Right lobe of liver (tissue), 6 donors: Measurements from ENCODE around the gene COPS8. TPM values are rescaled to one million over a fixed set of nuclear protein-coding genes. Genes with fewer than 3 reads are reported as not detected.

ENCODE experiments used
- ATAC-seq, 4 donors: fragments of 200-7000 bp; cut with Tn5 transposase; one replicate each; pipeline ENCODE4 v1.9.1; 2020; ENCODE audit warnings: mild to moderate bottlenecking in 4 of 4, moderate library complexity in 4 of 4
- DNase-seq, 3 donors: peaks; one replicate each; pipeline ENCODE4 v3.0.0-alpha.2; 2020
- H3K27ac ChIP-seq, 3 donors: fragments of 200-600 bp; one replicate each; pipeline ENCODE4 v1.8.0; 2022
- H3K27me3 ChIP-seq, 2 donors: fragments of 200-600 bp; one replicate each; pipeline ENCODE4 v1.8.0; 2022
- H3K36me3 ChIP-seq, 4 donors: fragments of 200-600 bp; sonication (generic) in 1 of 4; one replicate each; pipeline versions ENCODE4 v1.5.1 to v1.8.0; 2017 to 2022; ENCODE audit warnings: control low read depth in 1 of 4
- H3K4me1 ChIP-seq, 4 donors: fragments of 200-600 bp; sonication (generic) in 1 of 4; one replicate each; pipeline versions ENCODE4 v1.5.1 to v1.8.0; 2017 to 2022; ENCODE audit warnings: control low read depth in 1 of 4
- H3K4me3 ChIP-seq, 3 donors: fragments of 200-600 bp; one replicate each; pipeline ENCODE4 v1.8.0; 2022
- H3K9me3 ChIP-seq, 4 donors: fragments of 200-600 bp; sonication (generic) in 1 of 4; one replicate each; pipeline versions ENCODE4 v1.5.1 to v1.8.0; 2017 to 2022; ENCODE audit warnings: control low read depth in 1 of 4
- POLR2A ChIP-seq: fragments of 450-650 bp; IDR thresholded peaks from one replicate; pipeline ENCODE4 v1.6.1; 2017; ENCODE audit warnings: antibody characterized with exemption, mild to moderate bottlenecking
- WGBS: methylation state at CpG from one replicate; pipeline ENCODE4 v1.1.6; 2018; ENCODE audit warnings: low coverage, low lambda C conversion rate; ENCODE audit not compliant: insufficient coverage; ENCODE audit errors: missing lambda C conversion rate; 5-methylcytosine and 5-hydroxymethylcytosine counted together
- intact Hi-C, 2 donors: fragments of 100-400 bp; cut with DNase I; formaldehyde crosslinking; loops; one replicate each; pipeline versions ENCODE4 v1.11.2 to v1.14.1; 2022
- total RNA-seq, 6 experiments: library from RNA; depleted of rRNA in 2 of 6; stranded (reverse); fragments of >200 nt in 2 of 6; fragmentation: NEBNext Ultra II Directional in 3 of 6; extraction: Animal tissue kit (Norgen Biotek cat#: 25700) in 3 of 6; gene quantifications; one replicate each; pipeline versions ENCODE4 v1.1.0 to v1.2.4, GENCODE V29; 2016 to 2023
- TF ChIP-seq, protein P1 (sequence below), 4 donors: fragments of 200-600 bp in 3 of 4; fragments of 450-650 bp in 1 of 4; IDR thresholded peaks; one replicate each; pipeline versions ENCODE4 v1.5.1 to v1.8.0; 2016 to 2022; ENCODE audit warnings: antibody characterized with exemption in 4 of 4, mild to moderate bottlenecking in 2 of 4
- donor health status: DM: no; HTN: yes; CAD: no.
- donor health status: DM: no; HTN: no; CAD: no.
- donor health status: DM: no; HTN: no; CAD: no.
- donor health status: DM: no; HTN: yes; CAD: no.
- donor health status: DM: no; HTN: yes; CAD: no.

Gene COPS8
- total RNA-seq, 6 experiments from 2014 or later = 14.3 to 51.5 (median 18.0) TPM

DNA sequence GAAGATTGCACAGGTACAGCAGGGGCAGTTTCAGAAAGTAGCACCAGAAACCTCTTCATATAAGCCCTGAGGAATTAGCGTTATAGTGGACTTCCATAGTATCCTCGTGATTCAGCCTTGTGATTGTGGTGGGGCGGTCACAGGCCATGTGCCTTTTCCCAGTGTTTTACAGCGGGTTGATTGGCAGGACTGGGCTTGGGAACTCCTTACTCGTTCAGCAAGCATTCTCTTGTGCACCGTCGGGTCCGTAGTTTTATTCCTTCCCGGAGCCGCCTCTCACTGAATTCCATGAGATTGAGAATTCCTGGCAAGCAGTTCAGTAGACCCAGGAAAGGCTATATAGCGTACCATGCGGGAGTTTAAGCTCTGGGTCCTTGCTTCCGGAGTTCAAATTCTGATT is 5.2 kb downstream of the COPS8 start:
- TF ChIP-seq POLR2A = no peak
- TF ChIP-seq, protein P1, sequence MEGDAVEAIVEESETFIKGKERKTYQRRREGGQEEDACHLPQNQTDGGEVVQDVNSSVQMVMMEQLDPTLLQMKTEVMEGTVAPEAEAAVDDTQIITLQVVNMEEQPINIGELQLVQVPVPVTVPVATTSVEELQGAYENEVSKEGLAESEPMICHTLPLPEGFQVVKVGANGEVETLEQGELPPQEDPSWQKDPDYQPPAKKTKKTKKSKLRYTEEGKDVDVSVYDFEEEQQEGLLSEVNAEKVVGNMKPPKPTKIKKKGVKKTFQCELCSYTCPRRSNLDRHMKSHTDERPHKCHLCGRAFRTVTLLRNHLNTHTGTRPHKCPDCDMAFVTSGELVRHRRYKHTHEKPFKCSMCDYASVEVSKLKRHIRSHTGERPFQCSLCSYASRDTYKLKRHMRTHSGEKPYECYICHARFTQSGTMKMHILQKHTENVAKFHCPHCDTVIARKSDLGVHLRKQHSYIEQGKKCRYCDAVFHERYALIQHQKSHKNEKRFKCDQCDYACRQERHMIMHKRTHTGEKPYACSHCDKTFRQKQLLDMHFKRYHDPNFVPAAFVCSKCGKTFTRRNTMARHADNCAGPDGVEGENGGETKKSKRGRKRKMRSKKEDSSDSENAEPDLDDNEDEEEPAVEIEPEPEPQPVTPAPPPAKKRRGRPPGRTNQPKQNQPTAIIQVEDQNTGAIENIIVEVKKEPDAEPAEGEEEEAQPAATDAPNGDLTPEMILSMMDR (IDR thresholded peaks at IDR 0.05) = no peak
- no peaks in the 10 kb centered on the region for H3K27me3 ChIP-seq
- H3K27ac ChIP-seq = no peak overlapping the region
- peaks cover 5 to 19% (median 10%) of the 10 kb centered on the region in 4 donors for H3K36me3 ChIP-seq
- peaks cover 0 to 11% (median 1%) of the 10 kb centered on the region in 4 donors for H3K4me1 ChIP-seq
- intact Hi-C loops = no loop called here
- DNase-seq (no peak), ATAC-seq (no peak)
- no peaks in the 10 kb centered on the region for H3K9me3 ChIP-seq
- 93% methylated on average over 11 of the region's 13 CpGs for WGBS
- no peak overlapping the region for H3K4me3 ChIP-seq

DNA sequence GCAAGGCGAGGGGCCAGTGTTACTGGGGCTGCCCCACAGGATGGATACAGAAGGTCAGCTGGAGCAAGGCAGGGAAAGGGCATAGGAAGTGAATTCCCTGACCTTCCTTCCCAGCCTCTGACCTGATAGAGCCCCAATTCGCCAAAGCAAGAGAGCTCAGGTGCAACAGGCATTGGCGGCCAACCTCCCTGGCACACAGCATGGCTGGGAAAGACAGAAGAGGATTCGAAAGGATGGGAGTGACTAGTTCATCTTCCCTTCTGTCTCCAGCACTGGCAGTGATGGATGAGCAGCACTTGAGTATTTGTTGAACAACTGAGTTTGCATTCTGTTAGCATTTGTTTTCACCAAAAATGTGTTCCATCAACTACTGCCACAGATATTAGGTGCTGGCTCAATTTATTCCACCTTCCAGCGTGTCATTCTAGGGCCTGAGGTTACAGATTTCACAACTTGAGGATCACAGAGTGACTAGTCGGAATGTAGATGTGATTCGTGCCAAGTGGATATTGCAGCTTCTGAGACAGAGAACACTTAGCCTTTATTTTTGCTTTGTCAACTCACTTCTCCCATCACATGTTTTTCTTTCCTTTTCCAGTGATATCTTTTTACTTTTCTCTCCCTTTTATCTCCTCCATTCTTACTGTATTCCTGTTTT is 6.2 kb downstream of the COPS8 start:
- WGBS = 58% methylated on average over 7 of the region's 7 CpGs

DNA sequence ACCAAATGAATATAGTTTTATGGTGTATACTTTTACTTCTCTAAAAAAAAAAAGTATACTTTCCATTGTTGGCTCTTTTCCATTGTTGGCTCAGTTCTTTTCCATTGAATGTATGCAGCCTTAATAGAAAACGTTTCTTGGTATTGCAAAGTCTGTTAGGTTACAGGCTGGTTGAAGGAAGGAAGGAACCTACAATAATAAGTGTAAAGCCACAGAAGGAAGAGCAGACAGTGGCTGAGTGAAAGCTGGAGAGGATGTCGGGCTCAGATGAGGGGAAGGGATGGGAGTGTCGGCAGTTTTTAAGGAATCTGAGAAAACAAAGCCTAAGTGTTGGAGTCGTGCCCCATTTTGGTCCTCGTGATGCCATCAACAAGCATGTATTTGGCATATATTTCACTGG is 6.8 kb downstream of the COPS8 start:
- peaks cover 5 to 33% (median 17%) of the 10 kb centered on the region in 4 donors for H3K36me3 ChIP-seq
- intact Hi-C loops = no loop called here

More for the DNA sequence above, 6.2 kb downstream of the COPS8 start:
- ATAC-seq (peak in 2 of 4 donors; percentile 31 to 64), DNase-seq (no peak)
- no peak for TF ChIP-seq POLR2A
- TF ChIP-seq, protein P1 (IDR thresholded peaks at IDR 0.05) = no peak
- Histone ChIP-seq H3K4me1 (peaks cover 0 to 4% (median under 1%) of the 10 kb centered on the region in 4 donors), H3K36me3 (peaks cover 5 to 27% (median 15%) of the 10 kb centered on the region in 4 donors), H3K9me3 (no peaks in the 10 kb centered on the region), H3K27ac (no peak overlapping the region), H3K4me3 (no peak overlapping the region), H3K27me3 (no peaks in the 10 kb centered on the region)
- intact Hi-C loops = no loop called here

DNA sequence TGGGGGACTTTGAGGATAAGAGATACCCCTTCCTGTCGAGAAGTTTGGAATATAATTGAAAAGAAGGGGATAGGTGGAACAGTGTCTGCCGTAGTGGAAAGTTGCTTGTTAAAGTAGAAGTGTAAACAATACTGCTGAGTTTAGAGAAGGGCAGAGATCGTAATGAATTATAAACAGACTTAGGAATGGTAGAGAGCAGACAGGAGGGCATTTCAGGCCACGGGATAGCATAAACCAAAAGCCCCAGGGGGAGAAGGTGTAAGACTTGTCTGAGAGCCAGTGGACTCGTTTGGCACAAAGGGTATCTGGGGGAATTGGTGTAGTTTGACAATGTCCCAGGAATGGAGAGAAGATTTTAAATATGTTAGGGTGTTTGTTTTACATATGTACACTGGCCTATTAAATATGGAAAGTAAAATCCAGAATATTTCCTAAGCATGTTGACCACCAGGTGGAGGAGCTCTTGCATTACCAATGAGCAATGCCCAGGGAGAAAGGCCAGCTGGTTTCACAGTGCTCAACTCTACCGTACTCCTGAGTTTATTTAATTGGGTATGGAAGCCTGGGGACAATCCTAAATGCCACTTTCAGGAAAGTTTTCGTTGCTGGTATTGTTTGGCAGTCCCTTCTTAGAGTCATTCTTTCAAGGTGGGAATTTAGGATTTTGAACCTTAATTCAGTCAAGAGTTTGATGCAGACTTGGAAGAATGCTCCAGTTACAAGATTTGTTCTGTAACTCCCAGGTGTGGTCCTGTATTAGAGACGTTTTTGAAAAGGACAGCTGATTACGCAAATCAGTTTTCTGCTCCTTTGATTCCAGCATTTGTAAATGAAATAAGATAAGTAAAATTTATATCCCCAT is 7.5 kb downstream of the COPS8 start:
- WGBS = 68% methylated on average over 9 of the region's 9 CpGs
- Histone ChIP-seq H3K36me3 (peaks cover 5 to 39% (median 19%) of the 10 kb centered on the region in 4 donors), H3K27me3 (no peaks in the 10 kb centered on the region), H3K4me1 (no peaks in the 10 kb centered on the region), H3K27ac (no peak overlapping the region), H3K9me3 (no peaks in the 10 kb centered on the region), H3K4me3 (no peak overlapping the region)
- DNase-seq (no peak), ATAC-seq (no peak)
- TF ChIP-seq, protein P1 (IDR thresholded peaks at IDR 0.05) = peak in 2 of 4 donors; percentile 20 to 23
- TF ChIP-seq POLR2A = no peak
- intact Hi-C loops = no loop called here

More for the DNA sequence above, 6.8 kb downstream of the COPS8 start:
- Histone ChIP-seq H3K27me3 (no peaks in the 10 kb centered on the region), H3K27ac (no peak overlapping the region), H3K9me3 (no peaks in the 10 kb centered on the region), H3K4me1 (no peaks in the 10 kb centered on the region), H3K4me3 (no peak overlapping the region)
- WGBS = 77% methylated on average over 5 of the region's 5 CpGs
- TF ChIP-seq POLR2A = no peak
- TF ChIP-seq, protein P1 (IDR thresholded peaks at IDR 0.05) = no peak
- DNase-seq (no peak), ATAC-seq (no peak)
